Right cardiac atrium (tissue), 5 donors: ENCODE measurements around the gene DPP4. TPM values are rescaled to one million over a fixed set of nuclear protein-coding genes. Genes with fewer than 3 reads are reported as not detected.
A peak's percentile ranks its signal among the peaks of the same experiment; 100 is the strongest.

ENCODE experiments used
- ATAC-seq, 2 donors: fragments of 200-7000 bp; cut with Tn5 transposase; one replicate each; pipeline versions ENCODE4 v1.8.0 to v1.9.1; 2020; ENCODE audit warnings: moderate library complexity in 2 of 2, mild to moderate bottlenecking in 1 of 2
- DNase-seq, 3 donors: peaks; one replicate each; pipeline ENCODE4 v3.0.0-alpha.2; 2020
- H3K27ac ChIP-seq: one replicate; pipeline ENCODE4 v1.5.1; 2013; ENCODE audit warnings: mild to moderate bottlenecking, low read length, control low read depth, moderate library complexity
- H3K27me3 ChIP-seq: one replicate; pipeline ENCODE4 v1.6.1; 2013; ENCODE audit not compliant: control insufficient read depth, insufficient read depth
- H3K4me1 ChIP-seq: one replicate; pipeline ENCODE4 v1.6.1; 2013; ENCODE audit warnings: low read length; ENCODE audit not compliant: control insufficient read depth, insufficient read depth
- H3K4me3 ChIP-seq: one replicate; pipeline ENCODE4 v1.5.1; 2013; ENCODE audit warnings: low read length, control low read depth
- H3K9me3 ChIP-seq: one replicate; pipeline ENCODE4 v1.6.1; 2013; ENCODE audit warnings: low read length; ENCODE audit not compliant: control insufficient read depth
- WGBS: extraction: QIAGEN DNeasy Blood & Tissue Kit; methylation state at CpG from one replicate; pipeline ENCODE4 v1.1.7; 2013; 5-methylcytosine and 5-hydroxymethylcytosine counted together
- intact Hi-C, 4 donors: fragments of 100-400 bp; cut with DNase I; formaldehyde crosslinking; loops; one replicate each; pipeline versions ENCODE4 v1.11.0 to v1.14.0; 2022 to 2023
- polyA plus RNA-seq: library from polyadenylated mRNA; stranded (reverse); fragments of 200-250 nt; gene quantifications from one replicate; pipeline ENCODE4 v1.2.3, GENCODE V29; 2013
- total RNA-seq, 4 donors: library from RNA; stranded (reverse); fragmentation: NEBNext Ultra II Directional; extraction: Animal tissue kit (Norgen Biotek cat#: 25700); gene quantifications; one replicate each; pipeline ENCODE4 v1.2.1, GENCODE V29; 2021
- donor health status: healthy with polysubstance abuse.
- donor health status: DM: no; HTN: yes; CAD: no.
- donor health status: DM: no; HTN: no; CAD: no.
- donor health status: DM: no; HTN: yes; CAD: no; lungs with severe emphysema.
- donor health status: DM: yes; HTN: yes; CAD: no.

The DPP4 gene
- total and polyA plus RNA-seq, 5 donors = 0.52 to 0.77 (median 0.56) TPM

GRCh38 chr2:162030363-162031190, 43.4 kb downstream of the DPP4 start:
- H3K4me3 ChIP-seq = no peak overlapping the region
- no peak for DNase-seq
- no peak overlapping the region for H3K27ac ChIP-seq
- no peak for ATAC-seq
- intact Hi-C loops = no loop called here
- no peaks in the 10 kb centered on the region for H3K9me3 ChIP-seq
- no peaks in the 10 kb centered on the region for H3K27me3 ChIP-seq
- H3K4me1 ChIP-seq = no peaks in the 10 kb centered on the region
- 84% methylated on average over 9 of the region's 9 CpGs for WGBS

DNA sequence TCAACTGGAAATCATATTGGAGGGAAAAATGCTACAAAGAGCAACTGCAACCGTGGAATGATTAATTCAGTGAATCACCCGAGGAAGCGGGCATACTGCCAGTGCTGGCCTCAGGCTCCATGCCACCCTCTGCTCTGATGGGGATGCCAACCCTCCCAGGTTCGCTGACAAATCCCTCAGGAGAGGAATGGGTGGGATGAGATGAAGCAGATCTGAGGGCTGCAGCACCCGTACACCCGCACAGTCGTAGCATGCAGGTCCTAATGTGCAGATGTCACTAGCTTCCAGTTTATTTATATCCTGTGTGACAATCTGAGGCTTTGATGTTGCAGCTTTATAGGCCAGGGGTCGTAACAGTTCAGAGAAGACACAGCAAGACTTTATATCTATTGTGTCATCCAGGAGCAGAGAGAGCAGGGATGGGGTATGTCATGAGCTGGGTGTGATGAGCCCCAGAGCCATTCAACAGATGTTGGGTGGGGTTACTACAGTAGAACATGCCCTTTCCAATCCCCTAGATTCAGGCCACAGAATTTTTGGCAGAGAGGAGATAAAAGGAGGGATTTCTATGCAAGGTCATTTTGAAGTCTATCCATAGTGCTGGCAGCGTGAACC, 44.6 kb downstream of the DPP4 start:
- intact Hi-C loops = no loop called here
- Histone ChIP-seq H3K27me3 (no peaks in the 10 kb centered on the region), H3K9me3 (no peaks in the 10 kb centered on the region), H3K4me3 (no peak overlapping the region), H3K4me1 (no peaks in the 10 kb centered on the region), H3K27ac (no peak overlapping the region)
- peak; percentile 29 to 42 for ATAC-seq
- 66% methylated on average over 9 of the region's 9 CpGs for WGBS
- DNase-seq = peak in 1 of 3 donors; percentile 64

- H3K9me3 ChIP-seq = no peaks in the 10 kb centered on the region
- DNase-seq = no peak
- H3K27me3 ChIP-seq = no peaks in the 10 kb centered on the region
- intact Hi-C loops = no loop called here
- no peak overlapping the region for H3K4me3 ChIP-seq
- ATAC-seq = no peak
- no peak overlapping the region for H3K27ac ChIP-seq
- WGBS = 80% methylated on average over 4 of the region's 4 CpGs
- H3K4me1 ChIP-seq = no peaks in the 10 kb centered on the region
Observed at GRCh38 chr2:162028511-162028910, 45.5 kb downstream of the DPP4 start.

GRCh38 chr2:162025121-162025911, 48.7 kb downstream of the DPP4 start:
- DNase-seq = no peak
- intact Hi-C loops = no loop called here
- Histone ChIP-seq H3K9me3 (no peaks in the 10 kb centered on the region), H3K4me1 (no peaks in the 10 kb centered on the region), H3K27me3 (no peaks in the 10 kb centered on the region), H3K27ac (no peak overlapping the region), H3K4me3 (no peak overlapping the region)
- ATAC-seq = no peak
- WGBS = 77% methylated on average over 6 of the region's 6 CpGs

DNA sequence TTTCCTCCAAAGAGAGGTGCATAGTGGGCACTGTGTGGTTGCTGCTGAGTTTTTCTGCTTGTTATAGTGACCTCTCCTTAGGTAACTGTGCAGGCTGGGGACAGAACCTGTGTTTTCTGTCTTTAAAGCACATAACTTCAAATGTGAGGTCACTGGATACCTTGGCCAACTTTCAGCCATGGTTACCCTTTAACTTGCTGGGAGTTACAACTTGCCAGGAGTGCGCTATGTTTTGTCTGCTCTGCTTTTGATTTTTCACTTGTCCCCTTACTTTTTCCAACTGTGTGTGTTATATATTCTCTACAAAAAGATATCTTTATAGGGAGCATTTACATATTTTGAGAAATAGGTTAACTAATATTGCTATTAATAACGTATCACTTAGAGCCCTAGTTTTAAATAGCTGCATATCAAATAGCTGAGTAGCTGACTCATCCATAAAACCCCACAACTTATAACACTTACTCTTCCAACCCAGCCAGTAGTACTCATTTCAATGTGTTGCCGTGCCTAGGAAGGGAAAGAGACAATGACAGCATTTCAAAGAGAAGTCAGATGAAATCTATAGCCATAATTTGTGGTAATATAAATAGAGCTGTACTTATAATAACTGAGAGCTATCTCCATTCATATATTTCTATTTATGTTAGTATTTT, 51.6 kb downstream of the DPP4 start:
- 64% methylated on average over 3 of the region's 3 CpGs for WGBS
- no peak overlapping the region for H3K4me3 ChIP-seq
- H3K9me3 ChIP-seq = no peaks in the 10 kb centered on the region
- ATAC-seq (peak; percentile 60 to 71), DNase-seq (no peak)
- H3K4me1 ChIP-seq = no peaks in the 10 kb centered on the region
- H3K27ac ChIP-seq = no peak overlapping the region
- intact Hi-C loops = no loop called here
- no peaks in the 10 kb centered on the region for H3K27me3 ChIP-seq

GRCh38 chr2:162021516-162022058, 52.4 kb downstream of the DPP4 start:
- no peaks in the 10 kb centered on the region for H3K9me3 ChIP-seq
- WGBS = 83% methylated on average over 7 of the region's 7 CpGs

GRCh38 chr2:162018530-162018929, 55.5 kb downstream of the DPP4 start:
- Histone ChIP-seq H3K27me3 (no peaks in the 10 kb centered on the region), H3K4me3 (no peak overlapping the region), H3K27ac (no peak overlapping the region), H3K4me1 (no peaks in the 10 kb centered on the region), H3K9me3 (no peaks in the 10 kb centered on the region)
- ATAC-seq (no peak), DNase-seq (no peak)
- 61% methylated on average over 8 of the region's 8 CpGs for WGBS
- intact Hi-C loops = no loop called here

More at GRCh38 chr2:162021516-162022058, 52.4 kb downstream of the DPP4 start:
- ATAC-seq (no peak), DNase-seq (no peak)
- no peaks in the 10 kb centered on the region for H3K4me1 ChIP-seq
- H3K27me3 ChIP-seq = no peaks in the 10 kb centered on the region
- no peak overlapping the region for H3K27ac ChIP-seq
- H3K4me3 ChIP-seq = no peak overlapping the region
- intact Hi-C loops = no loop called here

GRCh38 chr2:162017233-162017632, 56.8 kb downstream of the DPP4 start:
- no peaks in the 10 kb centered on the region for H3K4me1 ChIP-seq
- DNase-seq (no peak), ATAC-seq (no peak)
- H3K27ac ChIP-seq = no peak overlapping the region
- WGBS = 88% methylated on average over 3 of the region's 3 CpGs
- no peak overlapping the region for H3K4me3 ChIP-seq
- no peaks in the 10 kb centered on the region for H3K9me3 ChIP-seq
- no peaks in the 10 kb centered on the region for H3K27me3 ChIP-seq
- intact Hi-C loops = no loop called here

GRCh38 chr2:162016080-162016479, 57.9 kb downstream of the DPP4 start:
- H3K9me3 ChIP-seq = no peaks in the 10 kb centered on the region
- ATAC-seq (no peak), DNase-seq (no peak)
- no peak overlapping the region for H3K4me3 ChIP-seq
- H3K27me3 ChIP-seq = no peaks in the 10 kb centered on the region
- H3K4me1 ChIP-seq = no peaks in the 10 kb centered on the region
- 60% methylated on average over 2 of the region's 2 CpGs for WGBS
- intact Hi-C loops = no loop called here
- no peak overlapping the region for H3K27ac ChIP-seq

DNA sequence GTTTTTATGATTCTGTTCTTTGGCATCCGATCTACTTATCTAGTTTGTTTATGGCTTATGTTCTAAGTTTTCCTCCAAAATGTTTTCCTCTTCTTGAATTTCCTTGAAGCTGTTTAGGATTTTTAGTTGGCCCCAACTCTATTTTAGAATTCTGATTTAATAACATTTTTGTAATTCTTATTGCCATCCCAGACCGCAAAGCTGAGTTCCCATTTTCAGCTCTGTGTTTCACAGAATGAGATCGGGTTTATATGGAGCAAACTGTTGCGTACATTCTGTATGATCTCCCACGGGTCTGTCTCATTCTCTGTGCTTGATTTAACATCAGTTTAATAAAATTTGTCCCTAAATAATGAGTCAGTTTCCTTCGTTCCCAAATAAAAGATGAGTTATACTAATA, 59.3 kb downstream of the DPP4 start:
- DNase-seq (no peak), ATAC-seq (no peak)
- Histone ChIP-seq H3K4me3 (no peak overlapping the region), H3K27me3 (no peaks in the 10 kb centered on the region), H3K9me3 (no peaks in the 10 kb centered on the region), H3K27ac (no peak overlapping the region), H3K4me1 (no peaks in the 10 kb centered on the region)
- intact Hi-C loops = no loop called here
- 59% methylated on average over 6 of the region's 6 CpGs for WGBS
